ENCODE data around the gene SOCS3.
A peak's percentile ranks its signal among the peaks of the same experiment; 100 is the strongest.

SOCS3 gene

DNA sequence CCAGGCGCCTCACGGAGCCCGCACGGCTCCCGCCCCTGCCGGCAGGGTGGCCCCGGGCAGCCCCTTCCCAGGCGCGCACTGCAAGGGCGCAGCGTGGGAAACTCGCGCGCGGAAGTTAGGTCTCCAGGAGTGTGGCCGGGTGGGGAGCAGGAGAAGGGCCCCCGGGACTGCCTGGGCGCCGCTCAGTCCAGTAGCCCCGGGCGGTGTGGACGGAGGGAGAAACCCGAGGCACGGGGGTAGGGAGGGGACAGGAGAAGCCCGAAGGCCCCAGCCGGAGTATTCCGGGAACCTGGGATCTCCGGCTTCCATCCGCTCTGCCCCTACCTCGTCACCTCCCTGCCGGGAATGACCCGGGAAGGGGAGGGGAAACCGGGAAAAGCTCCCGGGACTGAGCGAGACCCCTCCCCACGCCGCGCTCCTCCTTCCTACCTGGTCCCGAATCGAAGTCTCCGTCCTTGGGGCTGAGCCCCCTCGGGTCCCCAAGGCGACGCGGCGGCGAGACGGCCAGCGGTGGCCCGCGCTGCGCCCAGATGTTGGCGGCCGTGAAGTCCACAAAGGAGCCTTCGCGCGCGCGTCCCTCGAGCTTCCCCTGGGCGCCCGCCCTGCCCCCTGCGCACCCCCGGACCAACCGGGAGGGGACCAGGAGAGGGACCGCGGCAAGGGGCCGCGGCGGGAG, 418 bp downstream of the SOCS3 start:
- TF ChIP-seq, protein P1, sequence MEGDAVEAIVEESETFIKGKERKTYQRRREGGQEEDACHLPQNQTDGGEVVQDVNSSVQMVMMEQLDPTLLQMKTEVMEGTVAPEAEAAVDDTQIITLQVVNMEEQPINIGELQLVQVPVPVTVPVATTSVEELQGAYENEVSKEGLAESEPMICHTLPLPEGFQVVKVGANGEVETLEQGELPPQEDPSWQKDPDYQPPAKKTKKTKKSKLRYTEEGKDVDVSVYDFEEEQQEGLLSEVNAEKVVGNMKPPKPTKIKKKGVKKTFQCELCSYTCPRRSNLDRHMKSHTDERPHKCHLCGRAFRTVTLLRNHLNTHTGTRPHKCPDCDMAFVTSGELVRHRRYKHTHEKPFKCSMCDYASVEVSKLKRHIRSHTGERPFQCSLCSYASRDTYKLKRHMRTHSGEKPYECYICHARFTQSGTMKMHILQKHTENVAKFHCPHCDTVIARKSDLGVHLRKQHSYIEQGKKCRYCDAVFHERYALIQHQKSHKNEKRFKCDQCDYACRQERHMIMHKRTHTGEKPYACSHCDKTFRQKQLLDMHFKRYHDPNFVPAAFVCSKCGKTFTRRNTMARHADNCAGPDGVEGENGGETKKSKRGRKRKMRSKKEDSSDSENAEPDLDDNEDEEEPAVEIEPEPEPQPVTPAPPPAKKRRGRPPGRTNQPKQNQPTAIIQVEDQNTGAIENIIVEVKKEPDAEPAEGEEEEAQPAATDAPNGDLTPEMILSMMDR (IDR thresholded peaks at IDR 0.05; ENCODE audit: low read depth, low read length), result no peak
- TF ChIP-seq POLR2A (IDR thresholded peaks at IDR 0.05; ENCODE audit: extremely low read depth, insufficient read length) (no peak), MYC (IDR thresholded peaks at IDR 0.05; ENCODE audit: low read depth, low read length) (no peak)
- TF ChIP-seq, protein P2, sequence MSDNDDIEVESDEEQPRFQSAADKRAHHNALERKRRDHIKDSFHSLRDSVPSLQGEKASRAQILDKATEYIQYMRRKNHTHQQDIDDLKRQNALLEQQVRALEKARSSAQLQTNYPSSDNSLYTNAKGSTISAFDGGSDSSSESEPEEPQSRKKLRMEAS (IDR thresholded peaks at IDR 0.05; ENCODE audit: low read depth, low read length), result no peak
- H3K4me3 ChIP-seq (ENCODE audit: low read depth, low read length), result peak overlapping the region; percentile 36
- DNase-seq (ENCODE audit: low read depth), result no peak

DNA sequence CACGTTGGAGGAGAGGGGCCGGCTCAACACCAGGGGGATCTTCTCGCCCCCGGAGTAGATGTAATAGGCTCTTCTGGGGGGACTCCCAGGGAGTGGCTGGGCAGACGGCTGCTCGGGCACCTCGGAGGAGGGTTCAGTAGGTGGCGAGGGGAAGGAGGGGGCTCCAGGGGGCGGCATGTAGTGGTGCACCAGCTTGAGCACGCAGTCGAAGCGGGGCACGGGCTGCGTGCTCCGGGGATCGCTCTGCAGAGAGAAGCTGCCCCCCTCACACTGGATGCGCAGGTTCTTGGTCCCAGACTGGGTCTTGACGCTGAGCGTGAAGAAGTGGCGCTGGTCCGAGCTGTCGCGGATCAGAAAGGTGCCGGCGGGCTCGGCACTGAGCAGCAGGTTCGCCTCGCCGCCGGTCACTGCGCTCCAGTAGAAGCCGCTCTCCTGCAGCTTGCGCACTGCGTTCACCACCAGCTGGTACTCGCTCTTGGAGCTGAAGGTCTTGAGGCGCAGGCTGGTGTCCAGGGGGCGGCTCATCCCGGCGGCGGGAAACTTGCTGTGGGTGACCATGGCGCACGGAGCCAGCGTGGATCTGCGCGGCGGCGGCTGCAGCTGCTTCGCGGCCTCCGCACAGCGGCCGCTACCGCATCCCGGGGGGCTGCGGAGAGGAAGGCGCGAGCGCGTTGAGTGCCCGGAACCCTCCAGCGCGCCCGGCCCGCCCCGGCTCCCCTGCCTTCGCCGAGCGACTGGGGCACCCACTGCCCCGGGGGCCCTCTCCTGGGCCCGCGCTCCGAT, 1.1 kb downstream of the SOCS3 start:
- no peak for DNase-seq (ENCODE audit: low read depth)
- TF ChIP-seq, protein P2 (IDR thresholded peaks at IDR 0.05; ENCODE audit: low read depth, low read length), result no peak
- no peak overlapping the region for H3K4me3 ChIP-seq (ENCODE audit: low read depth, low read length)

DNA sequence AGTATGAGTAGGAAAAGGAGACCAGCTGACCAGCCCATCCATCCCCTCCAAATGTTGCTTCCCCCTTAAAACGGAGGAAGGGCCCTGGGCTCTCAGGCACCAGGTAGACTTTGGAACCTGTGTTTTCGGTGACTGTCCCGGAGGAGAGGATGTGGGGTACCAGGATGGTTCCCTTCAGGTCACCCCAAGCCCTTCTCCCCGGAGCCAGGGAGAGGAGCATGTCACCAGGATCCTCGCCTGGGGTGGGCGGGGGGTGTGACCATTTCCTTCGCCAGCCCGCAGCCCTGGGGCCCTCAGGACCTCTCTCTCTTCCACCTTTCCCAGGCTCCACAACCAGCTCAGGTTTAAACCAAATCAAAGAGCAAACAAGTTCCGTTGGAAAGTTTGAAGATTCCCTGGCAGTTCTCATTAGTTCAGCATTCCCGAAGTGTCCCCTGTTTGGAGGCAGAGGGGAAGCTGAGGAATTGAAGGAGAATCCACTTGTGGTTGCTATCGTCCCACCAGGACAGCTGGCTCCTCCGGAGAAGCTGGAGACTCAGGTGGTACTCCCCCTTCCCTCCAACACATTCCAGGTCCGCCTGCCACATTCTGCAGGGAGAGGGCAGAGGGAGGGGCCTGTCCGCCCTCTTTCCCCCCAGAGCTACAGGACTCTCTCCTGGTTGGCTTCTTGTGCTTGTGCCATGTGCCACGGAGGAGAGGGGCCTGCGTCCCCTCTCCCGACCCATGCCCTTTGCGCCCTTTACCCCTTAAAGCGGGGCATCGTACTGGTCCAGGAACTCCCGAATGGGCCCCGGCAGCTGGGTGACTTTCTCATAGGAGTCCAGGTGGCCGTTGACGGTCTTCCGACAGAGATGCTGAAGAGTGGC, 2.0 kb downstream of the SOCS3 start:
- no peak for DNase-seq (ENCODE audit: low read depth)
- TF ChIP-seq, protein P1 (IDR thresholded peaks at IDR 0.05; ENCODE audit: low read depth, low read length), result no peak
- TF ChIP-seq MYC (IDR thresholded peaks at IDR 0.05; ENCODE audit: low read depth, low read length), result no peak
- TF ChIP-seq, protein P2 (IDR thresholded peaks at IDR 0.05; ENCODE audit: low read depth, low read length), result no peak
- TF ChIP-seq POLR2A (IDR thresholded peaks at IDR 0.05; ENCODE audit: extremely low read depth, insufficient read length), result no peak
- no peak overlapping the region for H3K4me3 ChIP-seq (ENCODE audit: low read depth, low read length)

DNA sequence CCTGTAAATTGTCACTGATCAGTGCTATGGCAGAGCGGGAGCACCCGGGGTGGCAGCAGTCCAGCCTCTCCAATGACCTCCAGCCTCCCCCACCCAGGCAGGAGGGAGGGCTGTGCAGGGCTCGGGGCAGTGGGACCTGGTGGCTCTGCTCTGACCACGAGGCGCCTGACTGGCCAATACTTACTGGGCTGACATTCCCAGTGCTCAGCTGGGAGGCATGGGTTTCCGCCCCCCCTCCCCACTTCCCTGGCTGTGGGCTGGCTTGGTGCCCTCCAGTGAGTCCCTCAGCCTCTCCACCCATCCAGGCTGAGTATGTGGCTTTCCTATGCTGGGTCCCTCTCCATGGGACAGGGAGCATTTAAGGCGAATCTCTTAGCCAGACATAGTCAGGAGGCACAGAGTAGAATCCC, 2.7 kb downstream of the SOCS3 start:
- no peak overlapping the region for H3K4me3 ChIP-seq (ENCODE audit: low read depth, low read length)
- TF ChIP-seq POLR2A (IDR thresholded peaks at IDR 0.05; ENCODE audit: extremely low read depth, insufficient read length) (no peak), MYC (IDR thresholded peaks at IDR 0.05; ENCODE audit: low read depth, low read length) (no peak)
- TF ChIP-seq, protein P2 (IDR thresholded peaks at IDR 0.05; ENCODE audit: low read depth, low read length), result no peak
- TF ChIP-seq, protein P1 (IDR thresholded peaks at IDR 0.05; ENCODE audit: low read depth, low read length), result no peak
- DNase-seq (ENCODE audit: low read depth), result no peak

DNA sequence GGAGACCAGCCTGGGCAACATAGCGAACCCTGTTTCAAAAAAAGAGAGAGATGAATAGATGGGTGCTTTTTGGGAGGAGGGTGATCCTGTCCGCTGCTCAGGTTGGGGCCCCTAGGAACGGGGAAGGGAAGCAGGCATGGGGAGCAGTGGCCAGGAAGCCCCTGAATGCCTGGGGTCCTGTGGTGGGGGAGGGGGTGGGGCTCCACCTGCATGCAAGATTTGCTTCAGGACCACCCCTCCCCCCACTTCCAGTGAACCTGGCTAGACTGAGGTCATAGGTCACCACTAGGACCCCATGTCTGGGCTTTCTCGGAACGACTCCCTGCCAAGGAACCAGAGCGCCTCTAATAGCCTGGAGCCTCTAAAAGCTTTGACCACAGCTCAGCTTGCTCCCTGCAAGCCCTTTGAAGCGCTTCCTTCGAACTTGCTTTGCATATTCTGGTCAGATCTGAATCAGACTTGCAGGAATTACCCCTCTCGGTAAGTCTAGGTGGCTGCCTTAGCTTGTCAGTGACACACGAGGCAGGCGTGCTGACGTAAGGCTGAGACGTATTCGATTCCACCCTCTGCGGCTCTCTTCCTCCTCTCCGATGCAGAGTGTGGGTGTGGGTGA, 3.7 kb downstream of the SOCS3 start:
- H3K4me3 ChIP-seq (ENCODE audit: low read depth, low read length), result peak overlapping the region; percentile 4
- TF ChIP-seq MYC (IDR thresholded peaks at IDR 0.05; ENCODE audit: low read depth, low read length) (peak; percentile 72), POLR2A (IDR thresholded peaks at IDR 0.05; ENCODE audit: extremely low read depth, insufficient read length) (no peak)
- TF ChIP-seq, protein P1 (IDR thresholded peaks at IDR 0.05; ENCODE audit: low read depth, low read length), result no peak
- TF ChIP-seq, protein P2 (IDR thresholded peaks at IDR 0.05; ENCODE audit: low read depth, low read length), result peak; percentile 77
- peak; percentile 91 for DNase-seq (ENCODE audit: low read depth)

Measured in NB4 (cell line).